Middle frontal gyrus (tissue), 1 donor: ENCODE data around the gene LRRC52.

Experiments
- DNase-seq: peaks from one replicate; pipeline ENCODE4 v3.0.0-alpha.2; 2015; ENCODE audit warnings: low spot score; ENCODE audit errors: extremely low spot score

Gene LRRC52

DNA sequence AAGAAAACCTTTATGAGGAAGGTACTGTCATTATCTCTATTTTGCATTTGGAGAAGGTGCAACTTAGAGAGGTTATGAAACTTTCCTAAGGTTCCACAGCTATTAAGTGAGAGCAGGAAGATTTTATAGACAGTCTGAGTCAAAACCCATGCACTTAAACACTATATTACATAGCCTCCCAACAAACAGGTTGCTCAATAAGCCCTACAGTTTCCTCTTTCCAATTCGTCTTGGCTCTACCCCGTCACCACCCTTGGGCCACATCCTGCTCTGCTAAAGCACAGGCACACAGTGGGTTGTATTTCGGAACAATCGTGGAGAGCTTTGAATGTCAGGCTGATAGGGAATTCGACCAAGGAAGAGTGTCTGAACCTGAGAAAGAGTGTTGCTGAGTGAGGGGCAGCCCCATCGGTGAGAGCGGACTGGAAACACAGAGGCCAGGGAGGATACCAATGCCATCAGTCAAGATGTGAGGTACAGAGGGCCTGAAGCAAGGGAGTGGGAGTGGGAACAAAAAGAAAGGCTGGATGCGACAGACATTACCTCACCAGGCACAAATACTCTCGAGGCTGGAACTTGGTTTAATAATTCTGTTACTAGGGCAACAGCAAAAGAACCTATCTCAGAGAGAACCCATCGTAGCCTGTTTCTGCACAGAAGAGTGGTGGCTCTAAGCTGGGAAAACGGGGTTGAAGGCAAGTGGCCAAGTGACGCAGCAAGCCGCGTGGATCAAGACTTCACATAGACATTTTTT is 6.3 kb upstream of the LRRC52 start:
- no peak for DNase-seq

DNA sequence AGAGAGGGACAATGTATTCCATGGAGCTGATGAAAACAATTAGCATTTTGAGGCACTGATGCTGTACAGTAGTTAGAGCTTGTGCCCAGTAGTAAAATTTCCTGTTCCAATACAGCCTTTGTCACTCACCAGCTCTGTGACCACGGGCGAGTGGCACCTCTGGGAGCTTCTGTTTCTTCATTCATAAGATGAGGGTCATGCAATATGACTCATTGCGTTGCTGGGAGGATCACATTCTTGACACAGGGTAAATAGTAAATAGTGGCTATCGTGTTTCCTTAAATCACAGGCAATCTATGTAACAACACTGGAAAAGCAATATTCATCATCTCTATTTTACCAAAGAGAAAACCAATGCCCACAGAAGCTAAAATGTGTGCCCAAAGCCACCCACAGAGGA is 4.5 kb upstream of the LRRC52 start:
- no peak for DNase-seq

DNA sequence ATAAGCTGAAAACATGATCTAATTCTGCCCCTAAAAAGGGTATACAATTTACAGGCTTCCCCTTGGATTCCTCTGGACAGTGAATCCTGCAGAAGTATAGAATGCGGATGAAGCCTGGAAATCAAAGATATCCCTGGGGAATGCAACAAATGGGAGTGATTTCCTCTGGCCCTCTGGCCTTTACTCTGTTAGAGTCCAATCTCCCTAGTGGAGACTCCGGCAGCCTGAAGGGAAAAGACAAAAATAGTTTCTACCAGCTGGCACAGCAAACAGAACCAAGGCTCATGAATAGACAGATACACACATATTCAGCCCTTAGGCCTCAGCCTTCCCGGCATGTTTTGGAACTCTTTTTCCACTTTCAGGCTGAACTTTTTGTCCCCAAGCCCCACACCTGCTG is 3.9 kb upstream of the LRRC52 start:
- DNase-seq, result no peak

DNA sequence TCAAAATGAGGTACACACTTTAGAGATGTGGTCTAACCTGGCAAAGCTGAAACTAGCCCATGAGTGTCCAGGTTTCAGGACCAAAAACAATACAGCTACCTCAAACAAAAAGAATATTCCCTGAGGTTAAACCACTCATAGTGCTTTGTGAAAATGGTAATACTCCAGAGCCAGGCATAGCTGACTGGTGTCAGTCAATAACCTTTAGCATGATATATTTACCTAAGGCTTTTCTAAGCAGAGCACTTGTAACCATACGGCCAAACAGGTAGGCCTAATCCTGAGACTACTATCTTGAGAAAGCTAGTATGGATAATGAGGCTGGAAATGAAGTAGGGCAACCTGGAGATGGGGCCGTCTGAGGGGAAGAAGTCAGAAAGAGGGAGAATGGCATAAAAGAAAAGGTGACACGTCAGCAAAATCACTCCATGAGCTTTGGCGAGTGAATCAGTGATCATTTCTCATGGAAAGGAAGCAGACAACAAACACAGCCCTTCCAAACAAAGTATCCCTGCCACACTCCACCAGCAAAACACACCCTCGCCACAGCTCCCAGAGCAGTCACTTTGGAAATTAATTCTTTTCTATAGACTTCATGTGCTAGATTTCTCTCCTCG is 1.7 kb upstream of the LRRC52 start:
- DNase-seq, result no peak

DNA sequence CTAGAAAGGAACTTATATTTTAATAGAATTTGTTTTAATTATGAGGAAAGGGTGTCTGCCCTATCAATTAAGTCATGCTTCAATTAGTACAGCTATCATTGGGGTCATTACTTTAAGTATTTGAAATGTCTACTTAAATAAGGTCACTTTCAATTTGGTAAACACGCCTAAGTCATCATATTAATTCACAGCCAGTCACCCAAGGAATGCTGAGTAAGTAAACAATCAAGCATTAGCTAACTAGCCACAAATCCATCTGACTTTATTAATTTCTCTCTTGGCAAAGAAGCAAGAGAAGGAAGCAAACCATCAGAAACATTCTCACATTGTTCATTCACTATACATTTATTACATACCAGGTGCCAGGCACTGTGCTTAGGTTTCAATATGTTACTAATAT is 1.2 kb upstream of the LRRC52 start:
- no peak for DNase-seq

DNA sequence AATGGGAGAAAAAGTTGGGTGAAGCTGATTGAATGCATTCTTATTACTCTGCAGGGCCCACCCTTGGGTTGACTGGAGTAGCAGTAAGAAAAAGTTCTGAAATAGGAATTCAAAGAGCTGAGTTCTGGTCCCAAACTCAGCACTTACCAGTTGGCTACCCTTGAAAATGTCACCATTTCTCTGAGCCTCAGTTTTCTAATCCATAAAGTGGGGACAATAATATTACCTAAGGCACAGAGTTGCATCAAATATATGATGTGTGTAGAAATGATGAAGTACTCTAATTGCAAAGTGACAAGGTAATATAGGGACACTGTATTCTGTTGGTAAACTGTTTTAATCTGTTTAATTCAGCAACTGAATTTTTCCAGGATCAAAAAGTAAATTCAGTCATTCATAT is 1.2 kb downstream of the LRRC52 start:
- DNase-seq, result no peak

DNA sequence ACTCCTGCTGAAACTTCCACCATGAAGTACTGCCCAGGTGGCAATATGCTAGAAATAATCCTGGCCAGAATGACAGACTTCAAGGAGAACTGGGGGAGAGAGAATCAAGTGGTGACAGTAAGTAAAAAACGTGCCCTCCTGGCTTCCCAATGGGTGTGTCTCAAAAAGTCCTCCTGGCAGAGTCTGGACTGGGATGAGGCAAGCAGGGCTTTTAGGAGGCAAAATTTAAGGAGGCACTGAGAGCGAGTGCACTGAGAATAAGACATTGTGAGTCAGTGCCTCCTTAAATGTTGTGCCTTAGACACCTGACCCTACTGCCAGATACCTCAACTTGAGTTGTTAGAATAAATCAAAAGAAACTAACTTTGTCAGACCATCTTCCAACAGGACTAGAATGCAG is 2.2 kb downstream of the LRRC52 start:
- DNase-seq, result no peak

DNA sequence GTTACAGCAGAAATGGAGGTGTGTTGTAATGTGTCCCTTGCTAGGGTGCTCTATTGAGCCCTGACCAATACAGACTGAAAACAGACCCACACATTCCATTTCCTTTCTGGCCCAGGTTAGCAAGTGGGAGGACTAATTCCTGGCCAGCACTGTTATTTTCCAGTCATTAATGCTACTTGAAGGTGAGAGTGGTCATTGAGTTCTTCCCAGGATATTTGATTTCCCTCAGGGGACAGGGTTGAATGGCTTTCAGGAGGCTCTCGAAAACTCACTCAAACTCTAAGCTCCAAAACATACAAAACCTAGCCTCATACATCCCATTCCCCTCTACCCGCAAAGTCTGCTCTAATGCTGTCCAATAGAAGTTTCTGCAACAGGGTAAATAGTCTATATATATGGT is 6.2 kb downstream of the LRRC52 start:
- no peak for DNase-seq

DNA sequence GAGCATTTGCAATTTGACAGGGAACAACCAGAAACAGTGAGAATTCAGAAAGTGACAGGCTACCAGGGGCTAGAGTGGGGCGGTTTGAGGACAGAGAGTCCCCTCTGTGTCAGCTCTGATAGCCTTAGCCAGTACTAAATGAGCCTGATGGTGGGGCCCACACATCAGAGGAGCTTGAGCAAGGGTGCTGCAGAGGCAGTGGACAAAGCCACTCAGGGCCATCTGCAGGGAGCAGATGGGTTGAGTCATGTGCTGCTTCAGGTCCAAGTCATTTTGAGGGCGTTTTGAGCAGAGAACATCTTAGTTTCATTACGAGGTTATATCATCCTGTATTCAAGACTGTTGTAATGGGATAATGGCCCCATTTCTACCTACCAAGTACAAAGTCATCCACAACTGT is 7.7 kb downstream of the LRRC52 start:
- DNase-seq, result no peak

DNA sequence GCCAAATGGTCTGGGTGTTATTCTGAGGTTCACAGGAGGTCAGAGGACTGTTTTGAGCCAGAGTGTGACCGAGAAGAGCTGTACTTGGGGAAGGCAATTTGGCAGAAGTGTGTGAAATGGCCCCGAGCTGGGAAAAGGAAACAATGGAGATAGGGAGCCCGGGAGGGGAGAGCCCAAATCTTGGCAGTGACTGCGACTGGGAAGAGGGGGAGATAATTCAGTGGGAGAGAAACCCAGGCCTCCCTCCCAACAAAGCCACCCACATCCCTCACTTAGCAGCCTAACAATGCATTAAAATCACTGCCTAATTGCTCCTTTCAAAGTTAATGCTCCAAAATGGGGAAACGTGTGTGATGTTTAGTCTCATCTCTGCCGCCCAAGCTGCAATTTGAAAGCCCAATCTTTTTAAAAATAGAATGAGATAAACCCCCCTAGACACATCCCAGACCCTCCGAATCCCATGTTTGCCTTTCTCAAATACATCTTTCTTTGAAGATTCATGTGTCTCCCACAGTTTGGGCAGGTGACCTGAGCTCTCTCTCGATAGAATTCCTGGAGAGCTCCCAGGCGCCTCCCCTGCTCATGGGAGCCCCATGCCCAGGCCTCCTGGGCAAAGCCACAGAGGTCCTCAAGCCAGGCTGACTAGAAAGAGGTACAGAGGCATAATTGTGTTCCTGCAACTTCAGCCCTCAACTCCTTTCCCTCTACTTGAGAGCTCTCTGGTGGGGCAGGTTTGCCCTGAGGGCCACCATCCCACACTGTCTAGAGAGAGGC is 17.3 kb downstream of the LRRC52 start:
- no peak for DNase-seq

DNA sequence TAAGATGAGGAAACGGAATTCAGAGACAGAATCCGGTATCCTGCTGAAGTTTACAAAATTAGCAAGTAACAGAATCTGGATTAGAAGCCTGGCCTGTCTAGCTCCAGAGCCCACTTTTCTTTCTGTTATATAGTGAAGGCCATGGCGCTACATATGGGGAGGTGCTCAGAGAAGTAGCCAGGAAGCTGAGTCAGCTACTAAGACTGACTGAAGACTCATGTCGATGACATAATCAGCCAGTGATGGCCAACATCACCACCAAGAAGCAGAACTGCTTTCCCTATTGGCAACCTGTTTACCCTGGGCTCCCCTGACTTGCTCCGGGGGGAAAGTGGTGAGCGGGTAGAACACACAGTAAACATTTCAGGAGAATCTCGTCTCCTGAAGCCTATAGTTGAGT is 18.8 kb downstream of the LRRC52 start:
- DNase-seq, result no peak

DNA sequence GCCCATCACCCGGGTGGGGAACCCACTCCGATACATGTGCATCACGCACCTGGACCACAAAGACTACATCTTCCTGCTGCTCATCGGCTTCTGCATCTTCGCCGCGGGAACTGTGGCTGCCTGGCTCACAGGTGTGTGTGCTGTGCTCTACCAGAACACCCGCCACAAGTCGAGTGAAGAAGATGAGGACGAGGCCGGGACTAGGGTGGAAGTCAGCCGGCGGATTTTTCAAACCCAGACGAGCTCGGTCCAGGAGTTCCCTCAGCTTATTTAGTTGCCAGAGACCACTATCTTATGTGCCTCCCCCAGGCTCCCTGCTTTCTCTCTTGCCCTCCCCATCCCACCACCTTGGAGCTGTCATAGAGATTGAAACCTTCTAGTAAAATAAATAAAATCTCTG is 19.8 kb downstream of the LRRC52 start:
- no peak for DNase-seq

DNA sequence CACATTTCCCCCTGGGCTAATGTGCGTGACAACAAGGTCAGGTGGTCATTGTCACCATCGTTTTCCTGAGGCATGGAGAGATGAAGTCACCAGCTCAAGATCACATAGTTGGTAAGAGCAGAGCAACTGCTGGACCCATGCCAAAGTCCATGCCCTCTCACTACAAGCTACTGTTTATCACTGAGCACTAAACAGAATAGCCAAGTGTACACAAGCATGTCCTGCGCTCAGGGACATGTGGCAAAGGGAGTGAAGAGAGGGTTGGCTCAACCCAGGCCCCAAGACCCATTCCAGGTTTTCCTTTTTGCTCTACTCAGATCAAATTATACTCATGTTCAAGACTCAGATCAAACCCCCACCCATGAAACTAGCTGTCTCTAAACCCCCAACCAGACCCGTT is 20.8 kb downstream of the LRRC52 start:
- DNase-seq, result no peak

DNA sequence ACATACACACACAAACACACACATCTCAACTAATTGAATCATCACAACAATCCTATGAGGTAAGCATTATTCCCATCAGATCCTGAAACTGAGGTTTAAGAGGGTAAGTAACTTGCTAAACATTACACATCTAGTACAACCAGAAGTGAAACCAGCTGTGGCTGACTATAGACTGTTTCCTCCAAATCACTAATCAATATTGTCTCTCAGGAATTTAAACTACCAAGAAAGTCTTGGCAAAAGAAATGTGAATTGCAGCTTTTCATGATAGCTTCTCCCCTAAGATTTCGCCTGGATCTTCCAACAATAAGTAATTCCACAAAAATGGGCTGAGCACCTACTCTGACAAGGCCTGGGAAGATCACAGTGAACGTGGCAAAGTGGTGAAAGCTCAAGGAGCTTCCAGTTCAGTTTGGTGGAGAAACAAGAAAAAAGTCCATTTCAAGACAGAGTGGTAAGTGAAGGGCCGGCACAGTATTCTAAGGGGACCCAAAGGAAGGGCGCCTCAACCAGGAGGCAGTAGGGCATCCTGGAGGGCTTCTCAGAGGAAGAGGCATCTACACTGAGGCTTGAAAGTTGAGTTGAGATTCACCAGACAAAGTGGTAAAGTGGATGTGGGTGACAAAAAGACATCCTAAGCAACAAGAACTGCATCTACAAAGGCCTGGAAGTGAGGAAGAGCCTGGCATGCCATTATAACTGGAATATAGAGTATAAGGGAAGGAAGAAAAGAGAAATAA is 22.1 kb downstream of the LRRC52 start:
- DNase-seq, result no peak

DNA sequence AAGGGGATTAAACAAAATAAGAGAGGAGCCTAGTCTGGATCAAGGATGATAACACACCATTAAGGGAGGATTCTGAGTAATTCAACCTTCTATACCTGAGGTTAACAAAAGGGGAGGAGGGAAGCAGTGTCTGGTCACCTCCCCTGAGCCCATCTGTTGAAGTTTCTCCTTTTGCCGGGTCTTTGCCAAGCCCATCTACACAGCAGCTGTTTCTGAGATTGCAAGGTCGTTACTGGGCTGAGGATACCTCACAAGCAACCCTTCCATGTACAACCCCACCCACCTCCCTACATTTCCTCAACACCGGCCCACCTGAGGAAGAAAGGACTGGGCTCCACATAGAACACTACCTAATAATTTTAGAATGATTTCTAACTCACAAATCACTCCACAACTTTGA is 26.3 kb downstream of the LRRC52 start:
- DNase-seq, result no peak

DNA sequence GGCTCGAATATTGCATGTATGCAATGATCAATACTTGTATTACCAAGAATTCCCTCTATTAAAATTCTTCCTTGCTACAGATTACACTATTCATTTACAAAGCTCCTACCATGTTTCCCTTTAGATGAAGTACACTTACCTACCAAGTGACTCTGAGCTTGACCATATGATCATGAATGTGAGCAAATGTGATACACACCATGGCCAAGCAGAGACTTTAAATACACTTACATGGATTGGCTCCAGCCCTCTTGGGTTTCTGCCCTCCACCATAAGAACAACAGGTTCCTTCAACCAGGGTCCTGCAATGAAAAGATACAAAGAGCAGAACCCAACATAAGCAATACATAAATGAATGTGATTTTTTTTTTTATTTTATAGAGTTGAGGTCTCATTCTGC is 30.0 kb downstream of the LRRC52 start:
- no peak for DNase-seq

DNA sequence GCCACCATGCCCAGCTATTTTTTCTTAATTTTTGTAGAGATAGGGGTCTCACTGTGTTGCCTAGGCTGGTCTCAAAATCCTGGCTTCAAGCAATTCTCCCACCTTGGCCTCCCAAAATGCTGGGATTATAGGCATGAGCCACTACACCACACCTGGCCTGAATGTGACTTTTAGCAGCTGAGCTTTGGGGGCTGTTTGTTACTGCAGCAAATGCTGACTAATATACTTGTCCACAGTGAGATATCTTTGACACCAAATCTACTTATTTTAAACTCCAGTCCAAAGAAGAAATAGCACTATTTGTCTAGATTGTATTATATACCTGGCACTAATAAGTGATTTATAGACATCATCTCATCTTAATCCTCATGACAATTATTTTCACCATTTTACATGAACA is 30.5 kb downstream of the LRRC52 start:
- DNase-seq, result no peak

DNA sequence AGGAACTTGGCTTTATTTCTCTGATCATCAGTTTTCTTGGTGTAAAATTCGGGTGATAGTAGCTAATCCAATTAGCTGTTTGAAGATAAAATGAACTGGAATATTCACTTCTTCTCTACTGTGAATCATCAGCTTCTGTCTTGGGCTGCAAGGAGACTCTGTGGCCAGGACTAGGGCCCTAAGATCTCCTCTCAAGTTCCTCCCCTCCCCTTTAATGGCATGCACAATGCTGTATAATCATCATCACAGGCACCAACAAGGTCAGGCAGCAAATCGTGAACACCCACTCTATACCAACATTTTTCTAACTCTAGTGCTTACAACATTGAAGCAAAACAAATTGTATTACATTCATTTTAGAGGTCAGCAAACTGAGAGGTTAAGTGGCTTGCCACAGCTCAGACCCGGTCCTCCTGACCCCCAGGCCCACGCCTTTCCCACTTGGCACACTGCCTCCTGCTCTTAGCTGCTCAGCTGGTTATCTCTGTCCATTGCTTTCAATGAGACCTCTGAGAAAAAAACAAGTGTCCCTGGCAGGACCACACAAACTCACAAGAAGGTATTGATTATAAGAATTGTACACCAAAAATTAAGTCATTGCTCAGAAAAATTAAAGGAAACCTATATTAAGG is 31.8 kb downstream of the LRRC52 start:
- no peak for DNase-seq

DNA sequence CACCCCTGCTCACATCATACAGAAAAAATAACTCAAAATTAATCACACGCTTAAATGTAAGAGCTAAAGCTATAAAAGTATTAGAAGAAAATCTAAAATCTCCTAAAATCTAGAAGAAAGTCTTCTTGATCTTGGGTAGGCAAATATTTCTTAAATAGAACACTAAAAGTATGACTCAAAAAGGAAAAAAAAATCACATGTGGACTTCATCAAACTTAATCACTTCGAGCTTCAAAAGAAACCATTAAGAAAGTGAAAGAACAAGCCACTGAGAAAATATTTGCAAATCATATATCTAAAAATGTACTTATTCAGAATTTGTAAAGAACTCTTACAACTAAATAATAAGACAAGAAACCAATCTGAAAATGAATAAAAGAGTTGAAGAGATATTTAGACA is 32.7 kb downstream of the LRRC52 start:
- no peak for DNase-seq

DNA sequence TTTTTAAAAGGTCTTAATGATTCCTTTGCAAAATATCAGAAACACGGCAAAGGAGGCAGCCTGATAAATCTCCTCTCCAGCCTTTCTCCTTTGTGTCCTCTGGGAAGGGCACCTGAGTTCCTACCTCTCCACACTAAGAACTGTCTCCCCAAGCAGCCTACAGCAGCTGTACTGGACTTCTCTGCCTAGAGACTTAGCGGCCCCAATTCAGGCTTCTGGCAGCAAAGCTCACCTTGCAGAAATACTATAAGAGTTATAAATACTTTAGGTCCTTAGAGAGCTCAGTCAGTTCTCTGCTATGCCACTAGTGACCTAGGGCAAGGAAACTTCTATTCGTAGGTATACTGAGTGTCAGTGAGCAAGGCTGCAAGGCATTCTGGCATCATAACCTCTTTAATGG is 33.9 kb downstream of the LRRC52 start:
- DNase-seq, result no peak
